Calu3 (cell line): ENCODE data around the gene PLXNB2. TPM values are rescaled to one million over a fixed set of nuclear protein-coding genes. Genes with fewer than 3 reads are reported as not detected.
A peak's percentile ranks its signal among the peaks of the same experiment; 100 is the strongest.

ENCODE experiments used
- BruUV-seq: library from RNA; stranded (reverse); fragments of 400-500 nt; replicated peaks from 2 replicates; lab custom pipeline; 2021; lab: Mats Ljungman, UMichigan
- CTCF ChIA-PET: fragments of 300-600 bp; sonication (Branson Sonifier 250); formaldehyde crosslinking; loops from one replicate; lab custom pipeline; 2022; ENCODE audit warnings: antibody characterized with exemption; lab: Charles Lee
- DNase-seq: peaks from one replicate; pipeline ENCODE4 v3.0.0; 2022
- H3K27ac Mint-ChIP-seq: one replicate; pipeline ENCODE4 v1.8.0; 2022; ENCODE audit warnings: mixed read lengths; ENCODE audit not compliant: unreplicated experiment
- H3K27me3 Mint-ChIP-seq: one replicate; pipeline ENCODE4 v1.8.0; 2022; ENCODE audit warnings: mixed read lengths; ENCODE audit not compliant: unreplicated experiment
- H3K36me3 Mint-ChIP-seq: one replicate; pipeline ENCODE4 v1.8.0; 2022; ENCODE audit warnings: mild to moderate bottlenecking, moderate library complexity, mixed read lengths; ENCODE audit not compliant: insufficient read depth, unreplicated experiment
- H3K4me1 Mint-ChIP-seq: one replicate; pipeline ENCODE4 v1.8.0; 2022; ENCODE audit warnings: mild to moderate bottlenecking, low read depth, mixed read lengths; ENCODE audit not compliant: unreplicated experiment
- H3K4me3 Mint-ChIP-seq: one replicate; pipeline ENCODE4 v1.8.0; 2022; ENCODE audit warnings: mild to moderate bottlenecking, low read depth, moderate library complexity, mixed read lengths; ENCODE audit not compliant: unreplicated experiment
- H3K9me3 Mint-ChIP-seq: one replicate; pipeline ENCODE4 v1.8.0; 2022; ENCODE audit warnings: low read depth, mixed read lengths; ENCODE audit not compliant: unreplicated experiment
- CTCF ChIP-seq: fragments of 200-600 bp; IDR thresholded peaks from one replicate; pipeline ENCODE4 v1.8.0; 2022; ENCODE audit warnings: antibody characterized with exemption; ENCODE audit not compliant: unreplicated experiment
- intact Hi-C: fragments of 100-400 bp; cut with micrococcal nuclease; formaldehyde crosslinking; loops from one replicate; pipeline ENCODE4 v1.10.0; 2022; ENCODE audit not compliant: unreplicated experiment
- total RNA-seq: library from RNA; stranded (reverse); gene quantifications from 2 replicates; pipeline ENCODE4 v1.2.3, GENCODE V29; 2022

PLXNB2 gene
- total RNA-seq, 1 experiment from 2014 or later, result 298 TPM

- DNase-seq, result peak; percentile 43
- no peaks in the 10 kb centered on the region for H3K9me3 Mint-ChIP-seq
- BruUV-seq, result no TSS peak
- no peaks in the 10 kb centered on the region for H3K27me3 Mint-ChIP-seq
- peaks cover 21% of the 10 kb centered on the region for H3K36me3 Mint-ChIP-seq
- peaks cover 9% of the 10 kb centered on the region for H3K4me1 Mint-ChIP-seq
- intact Hi-C loops, result no loop called here
- peak within 1 kb of the TSS; percentile 61 for H3K4me3 Mint-ChIP-seq
- TF ChIP-seq CTCF, result no peak
- CTCF ChIA-PET, result interaction anchor here (1.0 kb wide), 1 partner anchor 45 kb away, joined by 4 read pairs; no protein-coding TSS in a partner anchor
- peak within 1 kb of the TSS; percentile 72 for H3K27ac Mint-ChIP-seq
Observed at GRCh38 chr22:50261615-50262459, 45.6 kb downstream of the PLXNB2 start, which contains the start of gene MAPK12. Gene MAPK12, minus strand, starts transcription at chr22:50261683. Its CDS starts 174 bp downstream, at chr22:50261509.

- CTCF ChIA-PET, result no interaction called here
- H3K27ac Mint-ChIP-seq, result no peak overlapping the region
- peaks cover 21% of the 10 kb centered on the region for H3K36me3 Mint-ChIP-seq
- H3K27me3 Mint-ChIP-seq, result no peaks in the 10 kb centered on the region
- H3K4me1 Mint-ChIP-seq, result peaks cover 9% of the 10 kb centered on the region
- peak overlapping the region; percentile 58 for H3K4me3 Mint-ChIP-seq
- intact Hi-C loops, result no loop called here
- BruUV-seq, result no TSS peak
- no peak for TF ChIP-seq CTCF
- H3K9me3 Mint-ChIP-seq, result no peaks in the 10 kb centered on the region
- peak; percentile 55 for DNase-seq
Observed at GRCh38 chr22:50260801-50261614, 46.4 kb downstream of the PLXNB2 start.

- H3K27ac Mint-ChIP-seq, result no peak overlapping the region
- H3K4me1 Mint-ChIP-seq, result peaks cover 9% of the 10 kb centered on the region
- no peak for TF ChIP-seq CTCF
- DNase-seq, result no peak
- H3K9me3 Mint-ChIP-seq, result no peaks in the 10 kb centered on the region
- no TSS peak for BruUV-seq
- H3K27me3 Mint-ChIP-seq, result no peaks in the 10 kb centered on the region
- CTCF ChIA-PET, result no interaction called here
- intact Hi-C loops, result no loop called here
- peak overlapping the region; percentile 58 for H3K4me3 Mint-ChIP-seq
- H3K36me3 Mint-ChIP-seq, result peaks cover 21% of the 10 kb centered on the region
Observed at GRCh38 chr22:50260434-50260800, 47.0 kb downstream of the PLXNB2 start.

- no peaks in the 10 kb centered on the region for H3K27me3 Mint-ChIP-seq
- no peak for TF ChIP-seq CTCF
- H3K27ac Mint-ChIP-seq, result no peak overlapping the region
- peaks cover 25% of the 10 kb centered on the region for H3K36me3 Mint-ChIP-seq
- no peak for DNase-seq
- H3K4me1 Mint-ChIP-seq, result peaks cover 9% of the 10 kb centered on the region
- H3K9me3 Mint-ChIP-seq, result no peaks in the 10 kb centered on the region
- intact Hi-C loops, result no loop called here
- peak overlapping the region; percentile 58 for H3K4me3 Mint-ChIP-seq
- CTCF ChIA-PET, result interaction anchor here (0.7 kb wide), 1 partner anchor 110 kb away, joined by 4 read pairs; no protein-coding TSS in a partner anchor
- BruUV-seq, result no TSS peak
Observed at GRCh38 chr22:50259302-50259701, 48.1 kb downstream of the PLXNB2 start.
